Ovary (tissue), 3 donors: ENCODE measurements around the gene ZBTB47.

ENCODE experiments used
- EP300 ChIP-seq: sonication (generic); formaldehyde crosslinking; IDR thresholded peaks from one replicate; pipeline ENCODE4 v1.6.1; 2017; ENCODE audit warnings: antibody characterized with exemption
- TF ChIP-seq, protein P1 (sequence below), 3 donors: fragments of 450-650 bp in 2 of 3; fragments of 200-600 bp in 1 of 3; IDR thresholded peaks; one replicate each; pipeline versions ENCODE4 v1.5.1 to v1.8.0; 2016 to 2022; ENCODE audit warnings: antibody characterized with exemption in 3 of 3, mild to moderate bottlenecking in 1 of 3
- donor health status: DM: no; HTN: no; CAD: no.

DNA sequence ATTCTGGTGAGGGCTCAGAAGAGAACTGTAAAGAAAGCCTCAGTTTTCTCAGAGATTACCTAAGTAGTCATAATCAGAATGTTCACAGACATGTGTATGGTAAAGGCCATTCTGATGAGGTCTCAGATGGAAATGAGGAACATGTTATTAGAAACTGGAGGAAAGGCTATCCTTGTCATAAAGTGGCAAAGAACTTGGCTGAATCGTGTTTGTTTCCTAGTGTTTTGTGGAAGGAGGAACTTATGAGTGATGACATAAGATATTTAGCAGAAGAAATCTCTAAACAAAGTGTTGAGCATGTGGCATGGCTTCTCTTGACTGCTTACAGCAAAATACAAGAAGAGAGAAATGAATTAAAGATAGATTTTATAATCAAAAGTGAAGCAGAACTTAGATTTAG, 19.0 kb downstream of the ZBTB47 start:
- TF ChIP-seq, protein P1, sequence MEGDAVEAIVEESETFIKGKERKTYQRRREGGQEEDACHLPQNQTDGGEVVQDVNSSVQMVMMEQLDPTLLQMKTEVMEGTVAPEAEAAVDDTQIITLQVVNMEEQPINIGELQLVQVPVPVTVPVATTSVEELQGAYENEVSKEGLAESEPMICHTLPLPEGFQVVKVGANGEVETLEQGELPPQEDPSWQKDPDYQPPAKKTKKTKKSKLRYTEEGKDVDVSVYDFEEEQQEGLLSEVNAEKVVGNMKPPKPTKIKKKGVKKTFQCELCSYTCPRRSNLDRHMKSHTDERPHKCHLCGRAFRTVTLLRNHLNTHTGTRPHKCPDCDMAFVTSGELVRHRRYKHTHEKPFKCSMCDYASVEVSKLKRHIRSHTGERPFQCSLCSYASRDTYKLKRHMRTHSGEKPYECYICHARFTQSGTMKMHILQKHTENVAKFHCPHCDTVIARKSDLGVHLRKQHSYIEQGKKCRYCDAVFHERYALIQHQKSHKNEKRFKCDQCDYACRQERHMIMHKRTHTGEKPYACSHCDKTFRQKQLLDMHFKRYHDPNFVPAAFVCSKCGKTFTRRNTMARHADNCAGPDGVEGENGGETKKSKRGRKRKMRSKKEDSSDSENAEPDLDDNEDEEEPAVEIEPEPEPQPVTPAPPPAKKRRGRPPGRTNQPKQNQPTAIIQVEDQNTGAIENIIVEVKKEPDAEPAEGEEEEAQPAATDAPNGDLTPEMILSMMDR (IDR thresholded peaks at IDR 0.05), result no peak
- no peak for TF ChIP-seq EP300
